IMR-90 (cell line): Measurements from ENCODE around the gene ACY1. TPM values are rescaled to one million over a fixed set of nuclear protein-coding genes. Genes with fewer than 3 reads are reported as not detected.
A peak's percentile ranks its signal among the peaks of the same experiment; 100 is the strongest.

Experiments
- ATAC-seq: fragments of 200-7000 bp; cut with Tn5 transposase; 2 replicates; pipeline ENCODE4 v1.9.1; 2020; ENCODE audit warnings: low read depth, mild to moderate bottlenecking, moderate library complexity
- BruUV-seq: library from RNA; stranded (reverse); fragments of 400-500 nt; replicated peaks from 2 replicates; lab custom pipeline; 2021; lab: Mats Ljungman, UMichigan
- CTCF ChIA-PET: fragments of 300-600 bp; formaldehyde crosslinking; extraction: SDS; loops from one replicate; lab custom pipeline; 2021; ENCODE audit warnings: antibody characterized with exemption; lab: Yijun Ruan, JAX
- POLR2A ChIA-PET: fragments of 300-600 bp; sonication (Branson Sonifier 250); formaldehyde crosslinking; loops from one replicate; lab custom pipeline; 2022; ENCODE audit warnings: antibody characterized with exemption; ENCODE audit not compliant: unreplicated experiment; lab: Charles Lee
- DNase-seq: peaks from one replicate; pipeline ENCODE4 v3.0.0; 2013
- H2AFZ ChIP-seq: replicated peaks from 2 replicates; pipeline ENCODE3; 2013; ENCODE audit warnings: low read length, mild to moderate bottlenecking; ENCODE audit not compliant: poor library complexity
- H2AK5ac ChIP-seq: 2 replicates; pipeline ENCODE4 v1.6.1; 2013; ENCODE audit warnings: low read depth, low read length, inconsistent platforms
- H2AK9ac ChIP-seq: replicated peaks from 2 replicates; pipeline ENCODE3; 2013; ENCODE audit warnings: mild to moderate bottlenecking, low read depth, low read length, moderate library complexity; ENCODE audit not compliant: poor library complexity
- H2BK120ac ChIP-seq: 2 replicates; pipeline ENCODE4 v1.6.1; 2013; ENCODE audit warnings: low read depth, low read length, inconsistent platforms
- H2BK15ac ChIP-seq: 3 replicates; pipeline ENCODE4 v1.6.1; 2013; ENCODE audit warnings: low read depth, low read length, inconsistent platforms
- H2BK20ac ChIP-seq: 2 replicates; pipeline ENCODE4 v1.6.1; 2013; ENCODE audit warnings: low read depth, mild to moderate bottlenecking, inconsistent platforms, low read length, moderate library complexity
- H2BK5ac ChIP-seq: 2 replicates; pipeline ENCODE4 v1.6.1; 2013; ENCODE audit warnings: mild to moderate bottlenecking, low read depth, low read length, inconsistent platforms; ENCODE audit not compliant: poor library complexity, severe bottlenecking
- H3K14ac ChIP-seq: replicated peaks from 2 replicates; pipeline ENCODE4 v1.6.1; 2013; ENCODE audit warnings: low read depth, low read length, inconsistent platforms
- H3K18ac ChIP-seq: 2 replicates; pipeline ENCODE4 v1.6.1; 2013; ENCODE audit warnings: low read depth, low read length, control low read depth
- H3K23ac ChIP-seq: 2 replicates; pipeline ENCODE4 v1.6.1; 2013; ENCODE audit warnings: low read depth, low read length, inconsistent platforms
- H3K27ac ChIP-seq: 2 replicates; pipeline ENCODE4 v1.5.1; 2013; ENCODE audit warnings: mild to moderate bottlenecking, control low read depth, low read length; ENCODE audit not compliant: insufficient read depth
- H3K27me3 ChIP-seq: 2 replicates; pipeline ENCODE4 v1.6.1; 2013; ENCODE audit warnings: low read length; ENCODE audit not compliant: control insufficient read depth, insufficient read depth
- H3K36me3 ChIP-seq: 2 replicates; pipeline ENCODE4 v1.6.1; 2013; ENCODE audit warnings: low read length, mixed read lengths; ENCODE audit not compliant: control insufficient read depth, insufficient read depth
- H3K4ac ChIP-seq: 2 replicates; pipeline ENCODE4 v1.6.1; 2013; ENCODE audit warnings: low read depth, low read length, inconsistent platforms
- H3K4me1 ChIP-seq: 2 replicates; pipeline ENCODE4 v1.6.1; 2013; ENCODE audit warnings: low read length, mixed read lengths; ENCODE audit not compliant: control insufficient read depth, insufficient read depth
- H3K4me2 ChIP-seq: 2 replicates; pipeline ENCODE4 v1.6.1; 2013; ENCODE audit warnings: low read depth, mild to moderate bottlenecking, control low read depth, low read length, moderate library complexity
- H3K4me3 ChIP-seq: 2 replicates; pipeline ENCODE4 v1.5.1; 2013; ENCODE audit warnings: low read depth, mild to moderate bottlenecking, control low read depth, low read length, moderate library complexity; ENCODE audit not compliant: insufficient read depth
- H3K56ac ChIP-seq: 2 replicates; pipeline ENCODE4 v1.6.1; 2013; ENCODE audit warnings: low read length, inconsistent platforms; ENCODE audit not compliant: insufficient read depth; ENCODE audit errors: extremely low read depth
- H3K79me1 ChIP-seq, 2 experiments: 2 replicates each; pipeline ENCODE4 v1.6.1; 2013; ENCODE audit warnings: low read length in 2 of 2, inconsistent platforms in 1 of 2, low read depth in 1 of 2
- H3K9ac ChIP-seq: 2 replicates; pipeline ENCODE4 v1.6.1; 2013; ENCODE audit warnings: low read depth, low read length, control low read depth
- H3K9me1 ChIP-seq: 2 replicates; pipeline ENCODE4 v1.6.1; 2013; ENCODE audit warnings: low read length, inconsistent platforms; ENCODE audit not compliant: insufficient read depth
- H3K9me3 ChIP-seq: 2 replicates; pipeline ENCODE4 v1.6.1; 2013; ENCODE audit warnings: low read length; ENCODE audit not compliant: control insufficient read depth, insufficient read depth
- H4K20me1 ChIP-seq: 2 replicates; pipeline ENCODE4 v1.6.1; 2013; ENCODE audit warnings: low read length, inconsistent platforms; ENCODE audit not compliant: insufficient read depth
- H4K5ac ChIP-seq: 2 replicates; pipeline ENCODE4 v1.6.1; 2013; ENCODE audit warnings: mild to moderate bottlenecking, low read depth, low read length, control low read depth
- H4K8ac ChIP-seq, 2 experiments: 2 replicates each; pipeline ENCODE4 v1.6.1; 2013; ENCODE audit warnings: low read depth in 2 of 2, low read length in 2 of 2, control low read depth in 1 of 2, inconsistent platforms in 1 of 2
- H4K91ac ChIP-seq: 2 replicates; pipeline ENCODE4 v1.6.1; 2013; ENCODE audit warnings: low read depth, low read length, inconsistent platforms; ENCODE audit not compliant: insufficient read depth
- CEBPB ChIP-seq: IDR thresholded peaks from 2 replicates; pipeline ENCODE4 v1.6.1; 2012; ENCODE audit warnings: low read depth, low read length, improper control_type of control experiment
- CHD1 ChIP-seq: IDR thresholded peaks from 2 replicates; pipeline ENCODE4 v1.6.1; 2012; ENCODE audit warnings: low read depth, low read length, improper control_type of control experiment
- FOS ChIP-seq: fragments of 150-350 bp; IDR thresholded peaks from 2 replicates; pipeline ENCODE4 v1.6.1; 2016; ENCODE audit warnings: low read depth, low read length
- MAFK ChIP-seq: IDR thresholded peaks from 2 replicates; pipeline ENCODE4 v1.6.1; 2012; ENCODE audit warnings: low read depth, low read length, improper control_type of control experiment
- MAZ ChIP-seq: IDR thresholded peaks from 2 replicates; pipeline ENCODE4 v1.6.1; 2012; ENCODE audit warnings: low read depth, mild to moderate bottlenecking, low read length, improper control_type of control experiment, moderate library complexity, borderline replicate concordance
- NFE2L2 ChIP-seq: fragments of 150-350 bp; IDR thresholded peaks from 2 replicates; pipeline ENCODE4 v1.6.1; 2016; ENCODE audit warnings: low read depth, mild to moderate bottlenecking, low read length
- POLR2A ChIP-seq: IDR thresholded peaks from 2 replicates; pipeline ENCODE4 v1.6.1; 2012; ENCODE audit warnings: mild to moderate bottlenecking, low read depth, low read length
- RAD21 ChIP-seq: IDR thresholded peaks from 2 replicates; pipeline ENCODE4 v1.6.1; 2012; ENCODE audit warnings: low read length, improper control_type of control experiment
- RCOR1 ChIP-seq: IDR thresholded peaks from 2 replicates; pipeline ENCODE4 v1.6.1; 2012; ENCODE audit warnings: mild to moderate bottlenecking, low read length, improper control_type of control experiment; ENCODE audit not compliant: insufficient replicate concordance
- RFX5 ChIP-seq: IDR thresholded peaks from 2 replicates; pipeline ENCODE4 v1.8.0; 2012; ENCODE audit warnings: low read depth, mild to moderate bottlenecking, low read length, moderate library complexity
- SMC3 ChIP-seq: fragments of 150-350 bp; IDR thresholded peaks from 2 replicates; pipeline ENCODE4 v1.6.1; 2016; ENCODE audit warnings: low read depth, mild to moderate bottlenecking, antibody characterized with exemption, low read length, moderate library complexity
- WGBS, 2 experiments: methylation state at CpG; one replicate each; pipeline versions ENCODE4 v1.1.5 to v1.1.7; 2013; ENCODE audit warnings: missing lambda C conversion rate in 2 of 2; ENCODE audit not compliant: insufficient read length in 1 of 2; ENCODE audit errors: extremely low coverage in 2 of 2; 5-methylcytosine and 5-hydroxymethylcytosine counted together
- dilution Hi-C: fragments of 300-500 bp; cut with HindIII; formaldehyde crosslinking; loops from one replicate; pipeline ENCODE4 v1.14.3; 2018; ENCODE audit warnings: low sequenced_read_pairs; ENCODE audit not compliant: unreplicated experiment
- in situ Hi-C: fragments of 300-500 bp; cut with MboI; formaldehyde crosslinking; loops from 3 replicates; pipeline ENCODE4 v1.14.3; 2019; ENCODE audit warnings: low sequenced_read_pairs, inconsistent platforms, mixed read lengths
- intact Hi-C: fragments of 100-400 bp; cut with micrococcal nuclease; formaldehyde crosslinking; loops from 2 replicates; pipeline ENCODE4 v1.10.0; 2022
- polyA plus RNA-seq, 3 experiments: library from polyadenylated mRNA; depleted of rRNA; stranded (reverse); fragments of >200 nt; gene quantifications; 2 replicates each; pipeline ENCODE4 v1.2.3, GENCODE V29; 2012; ENCODE audit warnings: low replicate concordance in 1 of 3
- total RNA-seq: library from RNA; depleted of rRNA; stranded (reverse); fragments of >200 nt; gene quantifications from 2 replicates; pipeline ENCODE4 v1.2.3, GENCODE V29; 2012
- TF ChIP-seq, protein P1 (sequence below): fragments of 150-350 bp; IDR thresholded peaks from 2 replicates; pipeline ENCODE4 v1.6.1; 2017; ENCODE audit warnings: mild to moderate bottlenecking, antibody characterized with exemption, low read length, low read depth

The ACY1 gene
- total and polyA plus RNA-seq, 2 of the 4 experiments (the other 2 are of a cell fraction): 22.0 to 47.1 TPM

- CTCF ChIA-PET: no interaction called here
- dilution Hi-C loops: no loop called here
- no peak within 1 kb of the TSS; the same call in 1 of the 2 replicates for H4K91ac ChIP-seq
- peaks cover 26% of the 10 kb centered on the region for H3K36me3 ChIP-seq
- H2BK120ac ChIP-seq: no peak within 1 kb of the TSS
- no peak within 1 kb of the TSS for H3K23ac ChIP-seq
- no peak within 1 kb of the TSS for H3K18ac ChIP-seq
- H4K20me1 ChIP-seq: peaks cover 3% of the 10 kb centered on the region; the same call in 1 of the 2 replicates
- H4K8ac ChIP-seq: 0 out of 4 replicates have a peak within 1 kb of the TSS, but pooled peaks of 1 of the 2 experiments have one; percentile 41
- no peaks in the 10 kb centered on the region for H3K9me3 ChIP-seq
- H2AK9ac ChIP-seq: no peak within 1 kb of the TSS
- intact Hi-C loops: no loop called here
- peak within 1 kb of the TSS; percentile 69 for H2AFZ ChIP-seq
- in situ Hi-C loops: loop anchor here (25.0 kb wide), 1 partner anchor 1618 kb away; the partner anchor contains the start of genes RASSF1, TUSC2 and ZMYND10
- H3K79me1 ChIP-seq: peaks cover 0 to 4% of the 10 kb centered on the region in 2 experiments; a peak in 1 of 4 replicates
- 38% methylated on average over 16 of the region's 33 CpGs; no CpG with 5 or more reads in 1 of the 2 experiments for WGBS, 2 experiments
- H3K4ac ChIP-seq: no peak within 1 kb of the TSS
- H2AK5ac ChIP-seq: no peak within 1 kb of the TSS
- no peak within 1 kb of the TSS for H3K56ac ChIP-seq
- H3K14ac ChIP-seq: no peak within 1 kb of the TSS
- H2BK20ac ChIP-seq: no peak within 1 kb of the TSS
- H3K4me2 ChIP-seq: no peak within 1 kb of the TSS
- BruUV-seq: no TSS peak
- DNase-seq: no peak
- H3K4me3 ChIP-seq: no peak within 1 kb of the TSS
- no peak within 1 kb of the TSS for H2BK5ac ChIP-seq
- POLR2A ChIA-PET: no interaction called here
- TF ChIP-seq CHD1 (no peak), MAZ (no peak), MAFK (no peak), SMC3 (no peak), NFE2L2 (no peak), RAD21 (no peak), FOS (no peak), RCOR1 (no peak), RFX5 (no peak), CEBPB (no peak), POLR2A (no peak)
- TF ChIP-seq, protein P1, sequence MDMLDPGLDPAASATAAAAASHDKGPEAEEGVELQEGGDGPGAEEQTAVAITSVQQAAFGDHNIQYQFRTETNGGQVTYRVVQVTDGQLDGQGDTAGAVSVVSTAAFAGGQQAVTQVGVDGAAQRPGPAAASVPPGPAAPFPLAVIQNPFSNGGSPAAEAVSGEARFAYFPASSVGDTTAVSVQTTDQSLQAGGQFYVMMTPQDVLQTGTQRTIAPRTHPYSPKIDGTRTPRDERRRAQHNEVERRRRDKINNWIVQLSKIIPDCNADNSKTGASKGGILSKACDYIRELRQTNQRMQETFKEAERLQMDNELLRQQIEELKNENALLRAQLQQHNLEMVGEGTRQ: no peak
- no peak within 1 kb of the TSS for H4K5ac ChIP-seq
- peaks cover 6% of the 10 kb centered on the region; the same call in 1 of the 2 replicates for H3K9me1 ChIP-seq
- no peak within 1 kb of the TSS for H2BK15ac ChIP-seq
- H3K4me1 ChIP-seq: peaks cover 9% of the 10 kb centered on the region
- no peak within 1 kb of the TSS for H3K27ac ChIP-seq
- no peaks in the 10 kb centered on the region for H3K27me3 ChIP-seq
- ATAC-seq: no peak
- H3K9ac ChIP-seq: no peak within 1 kb of the TSS
Measured at GRCh38 chr3:51955175-51955892, 28.0 kb upstream of the ACY1 start, which contains the start of gene GPR62. Gene GPR62, plus strand, starts transcription at chr3:51955381. Its CDS starts 272 bp downstream, at chr3:51955653.
